Measurements from ENCODE around the gene PAPPA2.

DNA sequence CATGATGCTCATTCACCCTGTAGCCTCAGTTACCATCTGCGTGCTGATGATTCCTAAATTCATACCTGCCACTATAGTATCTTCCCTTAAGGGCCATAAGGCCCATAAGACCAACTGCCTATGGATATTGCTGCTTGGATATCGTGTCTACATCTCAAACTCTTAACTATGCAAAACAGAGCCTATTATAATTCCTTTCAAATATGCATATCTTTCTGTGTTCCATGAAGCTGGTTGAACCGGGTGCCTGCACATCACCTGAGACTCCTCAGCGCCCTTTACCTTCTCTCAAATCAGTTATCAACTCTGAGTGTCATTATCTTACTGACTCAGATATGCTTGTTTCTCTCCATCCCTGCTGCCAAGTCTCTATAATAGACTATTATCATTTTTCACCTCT is 311.2 kb downstream of the PAPPA2 start:
- no peak for TF ChIP-seq POLR2A (IDR thresholded peaks at IDR 0.05; ENCODE audit: low read depth, low read length)
- no peak for TF ChIP-seq POLR2AphosphoS5 (IDR thresholded peaks at IDR 0.05; ENCODE audit: low read depth, low read length)
- no peak for TF ChIP-seq TAF1 (IDR thresholded peaks at IDR 0.05; ENCODE audit: borderline replicate concordance, low read depth, low read length)
